ENCODE measurements around the gene UBE2Q2.

DNA sequence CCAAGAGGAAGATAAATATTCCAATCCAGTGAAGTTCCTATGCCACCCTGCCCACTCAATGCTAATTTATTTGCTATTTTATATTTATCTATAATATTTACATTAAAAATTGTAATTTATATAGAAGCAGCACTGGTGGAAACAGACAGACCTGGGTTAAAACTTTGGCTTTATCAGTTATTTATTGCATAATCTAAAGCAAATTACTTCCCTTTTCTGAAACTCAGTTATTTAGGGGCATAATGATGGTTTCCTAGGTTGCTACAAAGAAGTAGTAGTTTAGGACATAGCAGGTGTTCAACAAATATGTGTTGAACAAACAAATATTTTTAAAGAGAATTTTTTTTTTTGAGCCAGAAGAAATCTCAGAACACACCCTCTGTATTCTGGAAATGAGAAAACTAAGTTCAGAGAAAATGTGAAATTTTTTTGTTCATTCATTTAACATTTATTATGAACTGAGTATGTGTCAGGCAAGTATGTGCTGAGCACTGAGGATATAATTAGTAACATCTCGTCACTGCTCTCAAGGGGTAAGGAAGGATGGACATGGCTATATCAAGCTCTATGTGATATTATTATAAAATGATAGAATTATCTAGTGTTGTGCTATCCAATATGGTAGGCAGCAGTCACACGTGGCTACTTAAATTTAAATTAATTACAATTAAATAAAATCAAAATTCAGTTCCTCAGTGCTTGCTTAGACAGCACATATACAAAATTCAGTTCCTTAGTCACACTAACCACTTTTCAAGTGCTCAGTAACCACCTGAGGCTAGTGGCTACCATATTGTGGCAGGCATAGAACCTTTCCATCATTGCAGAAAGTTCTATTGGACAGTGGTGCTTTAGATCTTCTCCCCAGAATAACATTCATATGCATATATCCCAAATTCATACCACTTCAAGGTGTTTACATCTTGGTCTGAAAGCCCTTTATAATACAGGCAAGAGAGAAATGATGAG lies 7.0 kb upstream of the UBE2Q2 start:
- no peak for TF ChIP-seq POLR2AphosphoS5 (IDR thresholded peaks at IDR 0.05)
- TF ChIP-seq, protein P1, sequence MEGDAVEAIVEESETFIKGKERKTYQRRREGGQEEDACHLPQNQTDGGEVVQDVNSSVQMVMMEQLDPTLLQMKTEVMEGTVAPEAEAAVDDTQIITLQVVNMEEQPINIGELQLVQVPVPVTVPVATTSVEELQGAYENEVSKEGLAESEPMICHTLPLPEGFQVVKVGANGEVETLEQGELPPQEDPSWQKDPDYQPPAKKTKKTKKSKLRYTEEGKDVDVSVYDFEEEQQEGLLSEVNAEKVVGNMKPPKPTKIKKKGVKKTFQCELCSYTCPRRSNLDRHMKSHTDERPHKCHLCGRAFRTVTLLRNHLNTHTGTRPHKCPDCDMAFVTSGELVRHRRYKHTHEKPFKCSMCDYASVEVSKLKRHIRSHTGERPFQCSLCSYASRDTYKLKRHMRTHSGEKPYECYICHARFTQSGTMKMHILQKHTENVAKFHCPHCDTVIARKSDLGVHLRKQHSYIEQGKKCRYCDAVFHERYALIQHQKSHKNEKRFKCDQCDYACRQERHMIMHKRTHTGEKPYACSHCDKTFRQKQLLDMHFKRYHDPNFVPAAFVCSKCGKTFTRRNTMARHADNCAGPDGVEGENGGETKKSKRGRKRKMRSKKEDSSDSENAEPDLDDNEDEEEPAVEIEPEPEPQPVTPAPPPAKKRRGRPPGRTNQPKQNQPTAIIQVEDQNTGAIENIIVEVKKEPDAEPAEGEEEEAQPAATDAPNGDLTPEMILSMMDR (IDR thresholded peaks at IDR 0.05 in 8 of 11, conservative IDR thresholded peaks at IDR 0.05 in 3 of 11) = no peak

Data from spleen (tissue), 7 donors.